ENCODE data around the gene CRYBB3.

The CRYBB3 gene

GRCh38 chr22:25176799-25177198, 22.9 kb upstream of the CRYBB3 start:
- TF ChIP-seq TCF12 (IDR thresholded peaks at IDR 0.05; ENCODE audit: low read depth) (no peak), RAD21 (IDR thresholded peaks at IDR 0.05; ENCODE audit: low read depth) (no peak), USF1 (IDR thresholded peaks at IDR 0.05) (no peak), EP300 (IDR thresholded peaks at IDR 0.05; ENCODE audit: borderline replicate concordance) (no peak), CREB1 (IDR thresholded peaks at IDR 0.05; ENCODE audit: low read depth) (no peak)

GRCh38 chr22:25177226-25177625, 22.4 kb upstream of the CRYBB3 start:
- TF ChIP-seq TEAD4 (IDR thresholded peaks at IDR 0.05) = no peak
- TF ChIP-seq TCF12 (IDR thresholded peaks at IDR 0.05; ENCODE audit: low read depth) = no peak
- TF ChIP-seq TAF1 (IDR thresholded peaks at IDR 0.05; ENCODE audit: low read depth) = no peak
- no peak for TF ChIP-seq MAX (IDR thresholded peaks at IDR 0.05)
- TF ChIP-seq FOXM1 (IDR thresholded peaks at IDR 0.05; ENCODE audit: borderline replicate concordance, low read depth) = no peak
- no peak for TF ChIP-seq USF1 (IDR thresholded peaks at IDR 0.05)
- no peak for TF ChIP-seq ZBTB7A (IDR thresholded peaks at IDR 0.05; ENCODE audit: low read depth)
- no peak for TF ChIP-seq CREB1 (IDR thresholded peaks at IDR 0.05; ENCODE audit: low read depth)
- TF ChIP-seq CEBPB (IDR thresholded peaks at IDR 0.05) = no peak
- no peak for TF ChIP-seq NFIC (IDR thresholded peaks at IDR 0.05)
- TF ChIP-seq REST (IDR thresholded peaks at IDR 0.05; ENCODE audit: low read depth) = no peak
- TF ChIP-seq EGR1 (IDR thresholded peaks at IDR 0.05) = no peak
- no peak for TF ChIP-seq YY1 (IDR thresholded peaks at IDR 0.05; ENCODE audit: low read depth)

- no peak for TF ChIP-seq EP300 (IDR thresholded peaks at IDR 0.05; ENCODE audit: borderline replicate concordance)
- TF ChIP-seq MAX (IDR thresholded peaks at IDR 0.05) = no peak
- no peak for TF ChIP-seq TAF1 (IDR thresholded peaks at IDR 0.05; ENCODE audit: low read depth)
- no peak for TF ChIP-seq ZBTB7A (IDR thresholded peaks at IDR 0.05; ENCODE audit: low read depth)
- TF ChIP-seq RAD21 (IDR thresholded peaks at IDR 0.05; ENCODE audit: low read depth) = no peak
Observed at GRCh38 chr22:25177895-25178294, 21.8 kb upstream of the CRYBB3 start.

GRCh38 chr22:25182131-25183110, 17.2 kb upstream of the CRYBB3 start:
- TF ChIP-seq TEAD4 (IDR thresholded peaks at IDR 0.05) = no peak
- TF ChIP-seq TCF12 (IDR thresholded peaks at IDR 0.05; ENCODE audit: low read depth) = no peak
- TF ChIP-seq ZBTB7A (IDR thresholded peaks at IDR 0.05; ENCODE audit: low read depth) = no peak
- no peak for TF ChIP-seq REST (IDR thresholded peaks at IDR 0.05; ENCODE audit: low read depth)
- TF ChIP-seq FOXM1 (IDR thresholded peaks at IDR 0.05; ENCODE audit: borderline replicate concordance, low read depth) = no peak
- TF ChIP-seq USF1 (IDR thresholded peaks at IDR 0.05) = no peak
- TF ChIP-seq MAX (IDR thresholded peaks at IDR 0.05) = no peak
- no peak for TF ChIP-seq TAF1 (IDR thresholded peaks at IDR 0.05; ENCODE audit: low read depth)
- no peak for TF ChIP-seq NFIC (IDR thresholded peaks at IDR 0.05)
- no peak for TF ChIP-seq YY1 (IDR thresholded peaks at IDR 0.05; ENCODE audit: low read depth)
- no peak for TF ChIP-seq CREB1 (IDR thresholded peaks at IDR 0.05; ENCODE audit: low read depth)
- no peak for TF ChIP-seq CEBPB (IDR thresholded peaks at IDR 0.05)
- TF ChIP-seq EGR1 (IDR thresholded peaks at IDR 0.05) = no peak
- TF ChIP-seq EP300 (IDR thresholded peaks at IDR 0.05; ENCODE audit: borderline replicate concordance) = no peak
- no peak for TF ChIP-seq RAD21 (IDR thresholded peaks at IDR 0.05; ENCODE audit: low read depth)

GRCh38 chr22:25183949-25184619, 15.6 kb upstream of the CRYBB3 start:
- no peak for TF ChIP-seq EP300 (IDR thresholded peaks at IDR 0.05; ENCODE audit: borderline replicate concordance)
- TF ChIP-seq FOXM1 (IDR thresholded peaks at IDR 0.05; ENCODE audit: borderline replicate concordance, low read depth) = no peak
- no peak for TF ChIP-seq NFIC (IDR thresholded peaks at IDR 0.05)
- no peak for TF ChIP-seq TAF1 (IDR thresholded peaks at IDR 0.05; ENCODE audit: low read depth)
- no peak for TF ChIP-seq ZBTB7A (IDR thresholded peaks at IDR 0.05; ENCODE audit: low read depth)
- no peak for TF ChIP-seq MAX (IDR thresholded peaks at IDR 0.05)
- TF ChIP-seq REST (IDR thresholded peaks at IDR 0.05; ENCODE audit: low read depth) = no peak
- no peak for TF ChIP-seq TEAD4 (IDR thresholded peaks at IDR 0.05)
- TF ChIP-seq EGR1 (IDR thresholded peaks at IDR 0.05) = no peak
- TF ChIP-seq CREB1 (IDR thresholded peaks at IDR 0.05; ENCODE audit: low read depth) = no peak
- no peak for TF ChIP-seq USF1 (IDR thresholded peaks at IDR 0.05)
- no peak for TF ChIP-seq TCF12 (IDR thresholded peaks at IDR 0.05; ENCODE audit: low read depth)
- no peak for TF ChIP-seq YY1 (IDR thresholded peaks at IDR 0.05; ENCODE audit: low read depth)

Data from Ishikawa (cell line).